HepG2 (cell line): ENCODE data around the gene FCMR.

ENCODE experiments used
- AGO1 ChIP-seq: fragments of 200-400 bp; formaldehyde crosslinking; IDR thresholded peaks from 2 replicates; pipeline ENCODE4 v1.6.1; 2017; ENCODE audit warnings: mild to moderate bottlenecking, low read depth, low read length, moderate library complexity; ENCODE audit not compliant: poor library complexity, severe bottlenecking
- BCLAF1 ChIP-seq: fragments of 450-650 bp; IDR thresholded peaks from 2 replicates; pipeline ENCODE4 v1.6.1; 2017; ENCODE audit warnings: mild to moderate bottlenecking
- CTCF ChIP-seq: sonication (generic); formaldehyde crosslinking; IDR thresholded peaks from 2 replicates; pipeline ENCODE4 v1.5.0; 2020; ENCODE audit warnings: mild to moderate bottlenecking, missing genetic modification reagents, moderate library complexity
- FOXP4 ChIP-seq: sonication (generic); formaldehyde crosslinking; IDR thresholded peaks from 2 replicates; pipeline ENCODE4 v1.4.0; 2020; ENCODE audit warnings: missing genetic modification reagents
- GZF1 ChIP-seq: sonication (generic); formaldehyde crosslinking; IDR thresholded peaks from 2 replicates; pipeline ENCODE4 v1.5.1; 2020; ENCODE audit warnings: mild to moderate bottlenecking, missing genetic modification reagents
- HOXA7 ChIP-seq: sonication (generic); formaldehyde crosslinking; IDR thresholded peaks from 2 replicates; pipeline ENCODE4 v1.8.1; 2022; ENCODE audit warnings: mild to moderate bottlenecking, missing genetic modification reagents, moderate library complexity
- POLR2A ChIP-seq, 2 experiments: IDR thresholded peaks; 2 replicates each; pipeline ENCODE4 v1.6.1; 2011; ENCODE audit warnings: low read depth in 2 of 2, low read length in 2 of 2, mild to moderate bottlenecking in 1 of 2, moderate library complexity in 1 of 2; ENCODE audit not compliant: insufficient read depth in 1 of 2
- PTBP1 ChIP-seq: fragments of 200-400 bp; formaldehyde crosslinking; IDR thresholded peaks from 2 replicates; pipeline ENCODE4 v1.6.1; 2018; ENCODE audit warnings: low read length, low read depth; ENCODE audit not compliant: poor library complexity, severe bottlenecking
- RAD21 ChIP-seq: fragments of 450-650 bp; formaldehyde crosslinking; IDR thresholded peaks from 2 replicates; pipeline ENCODE4 v1.5.0; 2020; ENCODE audit warnings: mild to moderate bottlenecking
- RFX5 ChIP-seq: IDR thresholded peaks from 2 replicates; pipeline ENCODE4 v1.6.1; 2011; ENCODE audit warnings: low read depth, low read length, improper control_type of control experiment
- TAF1 ChIP-seq: sonication (generic); formaldehyde crosslinking; IDR thresholded peaks from 2 replicates; pipeline ENCODE4 v1.4.0; 2020; ENCODE audit warnings: missing genetic modification reagents
- ZNF703 ChIP-seq: sonication (generic); formaldehyde crosslinking; IDR thresholded peaks from 2 replicates; pipeline ENCODE4 v1.5.1; 2020; ENCODE audit warnings: missing genetic modification reagents, mild to moderate bottlenecking, moderate library complexity, borderline replicate concordance
- ZSCAN20 ChIP-seq: sonication (generic); formaldehyde crosslinking; IDR thresholded peaks from 2 replicates; pipeline ENCODE4 v1.4.0; 2020; ENCODE audit warnings: missing genetic modification reagents, mild to moderate bottlenecking, borderline replicate concordance
- ZZZ3 ChIP-seq: sonication (generic); formaldehyde crosslinking; IDR thresholded peaks from 2 replicates; pipeline ENCODE4 v1.4.0; 2020; ENCODE audit warnings: missing genetic modification reagents, mild to moderate bottlenecking, borderline replicate concordance

GRCh38 chr1:206887701-206888100 lies 34.0 kb downstream of the FCMR start:
- TF ChIP-seq PTBP1 = no peak
- TF ChIP-seq ZNF703 (CRISPR knock-in tag) = no peak
- TF ChIP-seq BCLAF1 = no peak
- no peak for TF ChIP-seq FOXP4 (CRISPR knock-in tag)
- no peak for TF ChIP-seq RFX5
- TF ChIP-seq AGO1 = no peak
- no peak for TF ChIP-seq TAF1
- TF ChIP-seq ZZZ3 (CRISPR knock-in tag) = no peak
- no peak for TF ChIP-seq GZF1
- TF ChIP-seq ZSCAN20 (CRISPR knock-in tag) = no peak
- TF ChIP-seq CTCF (CRISPR knock-in tag) = no peak
- TF ChIP-seq POLR2A (IDR thresholded peaks at IDR 0.05; ENCODE audit: insufficient read depth in 1 of 2, low read depth in 2 of 2, low read length in 2 of 2) = no peak
- no peak for TF ChIP-seq HOXA7 (CRISPR knock-in tag)
- TF ChIP-seq RAD21 (CRISPR knock-in tag) = no peak
